CD4-positive, alpha-beta T cell treated with Interleukin-21 for 1 hour (primary cell): ENCODE results near the gene RTF1.
A peak's percentile ranks its signal among the peaks of the same experiment; 100 is the strongest.
"Not testable (repeated sequence)": the region's sequence is repeated elsewhere in the genome, so short reads cannot be mapped to it uniquely, and the experiment has no call there.

Source experiments
- DNase-seq: peaks from one replicate; pipeline ENCODE4 v3.0.0-alpha.2; 2020

The RTF1 gene

GRCh38 chr15:41416742-41417417 is at the start of gene RTF1:
RTF1 (plus strand) TSS chr15:41417095; CDS start chr15:41417116, 21 bp downstream.
- DNase-seq, result peak; percentile 96

DNA sequence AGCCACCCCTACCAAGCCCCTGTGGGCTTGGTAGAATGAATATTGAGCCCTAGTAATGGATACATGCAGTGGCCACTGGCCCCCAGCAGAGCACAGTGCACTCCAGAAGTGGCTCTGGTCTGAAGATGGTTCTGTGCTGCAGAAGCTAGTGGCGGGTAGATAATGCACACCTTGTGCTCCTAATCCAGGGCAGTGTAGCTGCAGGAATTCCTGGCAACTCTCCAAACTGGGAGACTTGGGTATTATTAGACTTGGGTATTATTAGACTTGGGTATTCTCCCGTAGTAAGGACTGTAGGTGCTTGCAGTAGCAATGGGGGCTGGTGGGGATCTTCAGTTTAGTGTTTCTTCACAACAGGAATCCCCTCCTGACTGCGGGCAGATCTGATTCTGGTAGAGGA is 49.5 kb upstream of the RTF1 start:
- DNase-seq, result no peak

- no peak for DNase-seq
Measured at GRCh38 chr15:41377978-41378377, 38.9 kb upstream of the RTF1 start.

GRCh38 chr15:41383974-41384749 is 32.7 kb upstream of the RTF1 start:
- not testable (repeated sequence) for DNase-seq

DNA sequence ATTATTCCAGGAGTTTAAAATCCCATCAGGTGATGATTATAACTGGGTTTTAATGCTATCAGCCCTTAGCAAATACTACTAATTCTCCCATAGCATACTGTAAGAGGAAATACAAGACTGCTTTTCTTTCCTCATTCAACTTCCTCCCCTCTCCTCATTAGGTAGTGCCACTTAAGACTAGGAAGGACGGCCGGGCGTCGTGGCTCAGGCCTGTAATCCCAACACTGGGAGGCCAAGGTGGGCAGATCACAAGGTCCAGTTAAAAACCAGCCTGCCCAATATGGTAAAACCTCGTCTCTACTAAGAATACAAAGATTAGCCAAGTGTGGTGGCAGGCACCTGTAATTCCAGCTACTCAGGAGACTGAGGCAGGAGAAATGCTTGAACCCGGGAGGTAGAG is 29.2 kb upstream of the RTF1 start:
- DNase-seq, result no peak

DNA sequence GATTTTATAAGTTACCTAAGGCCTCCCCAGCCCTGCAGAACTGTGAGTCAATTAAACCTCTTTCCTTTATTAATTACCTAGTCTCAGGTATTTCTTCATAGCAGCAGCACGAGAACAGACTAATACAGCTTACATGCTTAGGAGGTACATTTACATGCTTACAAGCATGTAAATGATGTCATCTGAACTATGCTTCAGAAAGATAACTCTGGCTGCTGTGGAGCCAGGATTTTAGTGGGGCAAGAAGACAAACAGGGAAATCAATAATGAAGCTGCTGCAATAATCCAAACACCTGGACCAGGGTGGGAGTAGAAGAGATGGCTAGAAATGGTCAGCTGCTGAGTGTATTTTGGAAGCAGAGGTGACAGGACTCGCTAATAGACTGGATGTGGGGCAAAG is 24.2 kb upstream of the RTF1 start:
- no peak for DNase-seq

- no peak for DNase-seq
Measured at GRCh38 chr15:41394924-41395323, 22.0 kb upstream of the RTF1 start.

DNA sequence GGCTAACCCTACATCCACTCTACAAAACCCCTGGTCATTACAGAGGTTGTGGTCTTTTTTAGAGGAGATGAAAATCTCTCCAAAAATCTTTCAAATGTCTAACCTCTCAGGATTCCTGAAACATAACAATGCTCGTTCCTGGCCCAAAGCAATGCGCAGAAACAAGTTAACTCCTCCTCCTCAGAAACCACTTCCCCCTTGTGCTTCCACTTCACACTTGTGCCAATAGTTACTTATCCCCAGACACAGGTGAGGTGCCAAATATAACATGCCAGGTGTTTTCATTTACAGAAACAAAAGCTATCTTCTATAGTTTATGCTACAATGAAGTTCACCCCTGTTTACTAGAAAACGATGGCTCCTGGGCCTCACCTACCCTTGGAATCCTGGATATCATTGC is 20.8 kb upstream of the RTF1 start:
- no peak for DNase-seq

DNA sequence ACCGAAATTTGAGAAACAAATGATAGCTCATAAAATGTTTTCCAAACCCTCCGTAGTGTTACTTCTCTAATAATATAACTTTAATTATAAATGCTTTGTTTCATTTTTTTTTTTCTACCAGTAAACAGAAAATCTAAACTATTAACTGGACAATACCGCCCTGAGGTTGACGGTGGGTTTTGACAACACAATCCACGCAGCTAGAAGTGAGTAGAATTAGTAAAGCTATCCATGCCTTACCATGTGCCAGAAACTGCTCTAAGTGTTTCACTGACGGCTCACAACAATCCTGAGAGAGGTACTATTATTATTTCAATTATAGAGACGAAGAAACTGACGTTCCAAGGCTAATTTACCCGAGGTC is 15.0 kb upstream of the RTF1 start:
- no peak for DNase-seq

GRCh38 chr15:41407341-41407740 is 9.6 kb upstream of the RTF1 start:
- no peak for DNase-seq

- DNase-seq, result no peak
Measured at GRCh38 chr15:41408234-41408641, 8.7 kb upstream of the RTF1 start.

- DNase-seq, result no peak
Measured at GRCh38 chr15:41411031-41411430, 5.9 kb upstream of the RTF1 start.

- no peak for DNase-seq
Measured at GRCh38 chr15:41411441-41411840, 5.5 kb upstream of the RTF1 start.

DNA sequence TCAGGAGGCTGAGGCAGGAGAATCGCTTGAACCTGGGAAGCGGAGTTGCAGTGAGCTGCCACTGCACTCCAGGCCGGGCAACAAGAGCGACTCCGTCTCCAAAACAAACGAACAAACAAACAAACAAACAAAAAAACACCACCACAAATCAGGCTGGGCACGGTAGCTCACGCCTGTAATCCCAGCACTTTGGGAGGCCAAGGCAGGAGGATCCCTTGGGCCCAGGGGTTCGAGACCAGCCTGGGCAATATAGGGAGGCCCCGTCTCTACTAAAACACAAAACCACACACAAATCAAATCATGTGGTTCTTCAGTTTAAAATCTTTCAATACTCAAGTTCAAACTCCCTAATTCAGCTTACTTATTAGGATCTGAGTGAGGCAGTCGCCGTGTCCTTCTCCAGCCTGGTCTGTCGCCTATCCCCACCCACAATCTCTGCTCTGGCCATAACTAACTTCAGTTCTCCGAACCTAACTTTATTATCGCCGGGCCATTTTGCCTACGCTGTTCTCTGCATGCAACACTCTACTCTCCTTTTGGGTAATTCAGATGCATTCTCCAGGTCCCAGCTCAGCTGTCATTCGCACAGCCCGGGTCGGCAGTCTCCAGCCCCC is 660 bp upstream of the RTF1 start:
- DNase-seq, result no peak

DNA sequence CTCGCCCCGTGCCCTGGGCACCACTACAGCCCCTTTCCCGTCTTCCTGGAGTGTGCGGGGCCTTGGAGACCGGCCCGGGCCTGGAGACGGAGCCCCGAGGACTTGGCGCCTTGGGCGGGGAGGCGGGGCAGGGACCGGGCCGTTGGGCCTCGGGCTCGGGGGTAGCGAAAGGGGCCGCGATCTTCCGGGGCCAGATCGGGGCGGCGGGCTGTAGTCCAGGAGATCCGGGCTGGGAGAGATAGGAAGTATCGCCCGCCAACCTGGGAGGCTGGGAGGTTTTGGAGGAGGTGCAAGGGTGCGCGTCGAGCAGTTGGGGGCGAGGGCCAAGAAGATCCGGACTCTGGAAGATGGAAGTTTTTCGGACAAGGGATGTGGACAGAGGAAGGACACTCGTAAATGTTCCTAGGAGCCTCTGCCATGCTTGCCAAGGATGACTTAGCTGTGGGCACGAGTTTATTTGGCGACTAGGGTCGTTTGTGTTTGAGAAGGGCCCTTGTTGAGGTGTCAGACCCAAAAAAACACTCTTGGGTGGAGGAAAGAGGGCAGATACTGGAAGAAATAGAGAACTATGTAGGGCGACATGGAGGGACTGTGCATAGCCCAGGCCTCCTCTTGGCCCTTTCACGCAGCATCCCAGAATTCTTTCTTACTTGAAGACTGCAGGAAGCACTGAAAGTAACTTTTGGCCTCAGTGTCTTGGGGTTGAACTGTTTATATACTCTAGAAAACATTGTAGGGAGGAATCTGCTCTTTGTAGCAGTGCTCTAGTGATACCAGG is 712 bp downstream of the RTF1 start:
- no peak for DNase-seq

- DNase-seq, result no peak
Measured at GRCh38 chr15:41423979-41424659, 7.2 kb downstream of the RTF1 start.

DNA sequence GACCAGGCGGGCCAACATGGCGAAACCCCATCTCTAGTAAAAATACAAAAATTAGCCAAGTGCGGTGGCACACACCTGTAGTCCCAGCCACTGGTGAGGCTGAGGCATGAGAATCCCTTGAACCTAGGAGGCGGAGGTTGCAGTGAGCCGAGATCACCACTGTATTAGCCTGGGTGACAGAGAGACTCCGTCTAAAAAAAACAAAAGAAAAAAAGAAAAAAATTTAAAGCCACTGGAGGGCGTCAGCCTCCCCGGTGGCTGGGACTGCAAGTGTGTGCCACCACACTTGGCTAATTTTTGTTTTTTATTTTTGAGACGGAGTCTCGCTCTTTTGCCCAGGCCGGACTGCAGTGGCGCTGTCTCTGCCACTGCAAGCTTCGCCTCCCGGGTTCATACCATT is 7.9 kb downstream of the RTF1 start:
- no peak for DNase-seq

DNA sequence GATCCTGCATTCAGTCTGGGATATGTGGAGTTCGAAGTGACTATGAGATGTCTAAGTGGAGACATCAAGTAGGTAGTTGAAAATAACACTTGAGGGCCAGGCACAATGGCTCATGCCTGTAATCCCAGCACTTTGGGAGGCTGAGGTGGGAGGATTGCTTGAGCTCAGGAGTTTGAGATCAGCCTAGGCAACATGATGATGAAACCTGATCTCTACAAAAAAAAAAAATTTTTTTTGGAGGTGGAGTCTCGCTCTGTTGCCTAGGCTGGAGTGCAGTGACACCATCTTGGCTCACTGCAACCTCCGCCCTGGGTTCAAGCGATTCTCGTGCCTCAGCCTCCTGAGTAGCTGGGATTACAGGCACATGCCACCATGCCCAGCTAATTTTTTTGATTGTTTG is 9.0 kb downstream of the RTF1 start:
- DNase-seq, result not testable (repeated sequence)

GRCh38 chr15:41429003-41429890 is 12.4 kb downstream of the RTF1 start:
- DNase-seq, result peak; percentile 22

DNA sequence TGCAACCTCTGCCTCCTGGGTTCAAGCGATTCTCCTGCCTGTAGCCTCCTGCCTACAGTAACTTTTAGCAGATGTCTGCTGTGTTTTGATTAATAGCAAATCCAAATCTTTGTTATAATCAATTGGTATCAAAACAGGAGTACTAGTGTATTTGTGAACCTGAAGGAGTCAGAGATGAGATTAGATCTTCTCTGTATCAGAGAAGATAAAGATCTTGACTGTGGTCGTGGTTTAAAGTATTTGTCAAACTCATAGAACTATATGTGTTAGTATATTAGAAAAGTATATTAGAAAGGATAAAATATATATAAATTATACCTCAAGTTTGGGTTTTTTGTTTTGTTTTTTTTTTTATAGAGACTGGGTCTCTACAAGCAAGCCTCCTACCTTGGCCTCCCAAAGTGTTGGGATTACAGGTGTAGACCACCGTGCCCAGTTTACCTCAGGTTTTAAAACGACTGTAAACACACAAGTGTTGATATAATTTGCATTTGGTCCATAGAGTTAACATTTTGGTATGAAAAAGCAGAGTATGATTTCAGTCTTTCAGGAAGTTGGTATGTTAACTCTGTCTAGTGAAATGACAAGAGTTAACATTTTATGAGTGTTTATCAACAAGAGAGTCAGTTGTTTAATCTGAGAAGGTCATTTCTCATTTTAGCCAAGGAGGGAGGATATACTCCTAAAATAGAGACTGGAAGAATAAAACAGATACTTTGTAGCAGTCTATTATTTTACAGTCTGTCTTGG is 18.3 kb downstream of the RTF1 start:
- DNase-seq, result no peak

GRCh38 chr15:41437448-41437847 is 20.6 kb downstream of the RTF1 start:
- no peak for DNase-seq
